Uterus (tissue), 4 donors: ENCODE results near the gene CSGALNACT2. TPM values are rescaled to one million over a fixed set of nuclear protein-coding genes. Genes with fewer than 3 reads are reported as not detected.
A peak's percentile ranks its signal among the peaks of the same experiment; 100 is the strongest.

ENCODE experiments used
- DNase-seq, 2 donors: peaks; one replicate each; pipeline ENCODE4 v3.0.0-alpha.2; 2019 to 2020
- H3K27ac ChIP-seq, 2 donors: fragments of 200-600 bp; sonication (generic); 1 replicate in 1 of 2; 2 replicates in 1 of 2; pipeline ENCODE4 v1.5.1; 2016 to 2018
- H3K27me3 ChIP-seq, 2 donors: fragments of 200-600 bp; sonication (generic); one replicate each; pipeline ENCODE4 v1.5.1; 2018 to 2019; ENCODE audit warnings: control low read depth in 1 of 2
- H3K36me3 ChIP-seq, 2 donors: fragments of 200-600 bp; sonication (generic); one replicate each; pipeline ENCODE4 v1.5.1; 2019; ENCODE audit warnings: control low read depth in 1 of 2
- H3K4me1 ChIP-seq, 2 donors: fragments of 200-600 bp; sonication (generic); one replicate each; pipeline ENCODE4 v1.5.1; 2018 to 2019; ENCODE audit warnings: control low read depth in 1 of 2
- H3K4me3 ChIP-seq, 2 donors: fragments of 200-600 bp; sonication (generic); 1 replicate in 1 of 2; 2 replicates in 1 of 2; pipeline ENCODE4 v1.5.1; 2018 to 2019; ENCODE audit warnings: mild to moderate bottlenecking in 1 of 2
- H3K9me3 ChIP-seq, 2 donors: fragments of 200-600 bp; sonication (generic); one replicate each; pipeline ENCODE4 v1.5.1; 2019; ENCODE audit warnings: control low read depth in 1 of 2
- CTCF ChIP-seq, 4 experiments: fragments of 200-600 bp in 2 of 4; fragments of 450-650 bp in 2 of 4; sonication (generic) in 2 of 4; IDR thresholded peaks; one replicate each; pipeline ENCODE4 v1.5.1; 2016 to 2019; ENCODE audit warnings: antibody characterized with exemption in 4 of 4, mild to moderate bottlenecking in 2 of 4, moderate library complexity in 1 of 4
- POLR2A ChIP-seq, 2 donors: fragments of 450-650 bp; IDR thresholded peaks; one replicate each; pipeline ENCODE4 v1.6.1; 2016; ENCODE audit warnings: antibody characterized with exemption in 2 of 2, mild to moderate bottlenecking in 1 of 2, moderate library complexity in 1 of 2
- intact Hi-C: fragments of 100-400 bp; cut with DNase I; formaldehyde crosslinking; loops from one replicate; pipeline ENCODE4 v1.15.1; 2023; ENCODE audit warnings: low total_unique reads
- total RNA-seq, 4 donors: library from RNA; depleted of rRNA in 3 of 4; stranded (reverse); fragments of >200 nt in 3 of 4; gene quantifications; one replicate each; pipeline versions ENCODE4 v1.1.0 to v1.2.4, GENCODE V29; 2014 to 2023
- donor health status: DM: yes; HTN: yes; CAD: no.

Gene CSGALNACT2
- total RNA-seq, 4 donors from 2014 or later: 18.4 to 43.7 (median 25.1) TPM

DNA sequence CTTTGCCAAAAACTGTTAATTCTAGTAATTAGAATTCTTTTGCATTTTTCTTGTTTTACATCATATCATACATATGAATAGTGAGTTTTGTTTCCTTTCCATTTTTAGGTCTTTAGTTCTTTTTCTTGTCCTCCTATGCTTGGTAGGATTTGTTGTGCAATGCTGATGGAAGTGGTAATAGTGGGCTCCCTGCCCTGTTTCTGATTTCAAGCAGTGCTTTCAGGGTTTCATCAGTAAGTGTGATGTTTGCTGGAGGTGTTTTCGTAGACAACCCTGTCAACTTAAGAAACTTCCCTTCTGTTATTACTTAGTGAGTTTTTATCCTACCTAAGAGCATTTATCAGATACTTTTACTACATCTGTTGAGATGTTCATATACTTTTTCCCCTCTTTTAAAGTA lies 50.5 kb downstream of the CSGALNACT2 start:
- no peak overlapping the region for H3K27ac ChIP-seq
- intact Hi-C loops: no loop called here
- TF ChIP-seq POLR2A (IDR thresholded peaks at IDR 0.05) (no peak), CTCF (IDR thresholded peaks at IDR 0.05) (no peak)

GRCh38 chr10:43190289-43190688 lies 52.0 kb downstream of the CSGALNACT2 start:
- H3K27ac ChIP-seq: no peak overlapping the region
- H3K27me3 ChIP-seq: no peaks in the 10 kb centered on the region
- no peaks in the 10 kb centered on the region for H3K4me1 ChIP-seq
- TF ChIP-seq CTCF (IDR thresholded peaks at IDR 0.05) (no peak), POLR2A (IDR thresholded peaks at IDR 0.05) (no peak)
- H3K36me3 ChIP-seq: no peaks in the 10 kb centered on the region
- H3K9me3 ChIP-seq: no peaks in the 10 kb centered on the region
- no peak overlapping the region for H3K4me3 ChIP-seq
- intact Hi-C loops: no loop called here
- no peak for DNase-seq

More for the DNA sequence above, 50.5 kb downstream of the CSGALNACT2 start:
- no peaks in the 10 kb centered on the region for H3K36me3 ChIP-seq
- H3K9me3 ChIP-seq: no peaks in the 10 kb centered on the region
- H3K27me3 ChIP-seq: no peaks in the 10 kb centered on the region
- no peaks in the 10 kb centered on the region for H3K4me1 ChIP-seq
- H3K4me3 ChIP-seq: no peak overlapping the region
- DNase-seq: no peak

GRCh38 chr10:43190775-43191174 lies 52.5 kb downstream of the CSGALNACT2 start:
- no peaks in the 10 kb centered on the region for H3K36me3 ChIP-seq
- no peaks in the 10 kb centered on the region for H3K27me3 ChIP-seq
- H3K4me3 ChIP-seq: no peak overlapping the region
- intact Hi-C loops: no loop called here
- no peaks in the 10 kb centered on the region for H3K4me1 ChIP-seq
- H3K9me3 ChIP-seq: no peaks in the 10 kb centered on the region
- TF ChIP-seq CTCF (IDR thresholded peaks at IDR 0.05): no peak
- no peak overlapping the region for H3K27ac ChIP-seq
- DNase-seq: no peak

GRCh38 chr10:43192884-43193283 lies 54.6 kb downstream of the CSGALNACT2 start:
- no peaks in the 10 kb centered on the region for H3K4me1 ChIP-seq
- H3K27me3 ChIP-seq: no peaks in the 10 kb centered on the region
- no peak overlapping the region for H3K27ac ChIP-seq
- H3K36me3 ChIP-seq: no peaks in the 10 kb centered on the region
- no peak for TF ChIP-seq CTCF (IDR thresholded peaks at IDR 0.05)
- no peak for TF ChIP-seq POLR2A (IDR thresholded peaks at IDR 0.05)
- DNase-seq: peak in 1 of 2 donors; percentile 5
- intact Hi-C loops: no loop called here
- H3K4me3 ChIP-seq: no peak overlapping the region
- no peaks in the 10 kb centered on the region for H3K9me3 ChIP-seq

DNA sequence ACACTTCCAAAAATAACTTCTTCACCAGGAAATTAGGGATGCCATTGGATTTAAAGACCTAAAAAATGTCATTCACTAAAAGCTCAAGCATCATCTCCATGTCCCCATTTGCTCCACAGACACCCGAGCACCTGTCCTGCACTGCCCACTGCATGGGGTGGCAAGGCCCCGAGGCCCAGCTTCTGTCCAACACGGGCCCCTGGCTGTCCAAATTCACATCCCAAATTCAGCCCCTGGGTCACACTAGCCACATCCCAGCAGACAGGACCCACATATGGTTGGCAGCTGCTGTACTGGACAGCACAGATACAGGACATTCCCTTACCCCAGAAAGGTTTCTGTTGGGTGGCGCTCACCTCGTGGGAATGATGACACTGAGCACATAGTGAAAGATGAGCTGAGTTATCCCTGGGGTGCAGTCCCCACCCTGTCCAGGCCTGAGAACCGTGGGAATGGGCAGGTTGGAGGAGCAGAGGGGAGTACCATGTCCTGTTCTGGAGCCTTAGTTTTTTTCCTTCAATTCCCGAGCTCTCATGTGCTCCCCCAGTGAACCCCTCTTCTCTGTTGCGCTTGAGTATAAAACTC lies 55.3 kb downstream of the CSGALNACT2 start:
- Histone ChIP-seq H3K4me3 (no peak overlapping the region), H3K27me3 (no peaks in the 10 kb centered on the region), H3K4me1 (no peaks in the 10 kb centered on the region), H3K36me3 (no peaks in the 10 kb centered on the region), H3K9me3 (no peaks in the 10 kb centered on the region), H3K27ac (no peak overlapping the region)
- no peak for TF ChIP-seq POLR2A (IDR thresholded peaks at IDR 0.05)
- TF ChIP-seq CTCF (IDR thresholded peaks at IDR 0.05): no peak
- intact Hi-C loops: no loop called here
- no peak for DNase-seq
